HEK293 (cell line): Measurements from ENCODE around the gene ENAH.
A peak's percentile ranks its signal among the peaks of the same experiment; 100 is the strongest.

Experiments
- ATF2 ChIP-seq: fragments of 450-650 bp; formaldehyde crosslinking; IDR thresholded peaks from 2 replicates; pipeline ENCODE4 v1.5.1; 2016; ENCODE audit warnings: missing biosample characterization, missing genetic modification characterization, low read depth
- EGR2 ChIP-seq: fragments of 450-650 bp; formaldehyde crosslinking; IDR thresholded peaks from 2 replicates; pipeline ENCODE4 v1.5.1; 2016; ENCODE audit warnings: low read depth, missing biosample characterization, missing genetic modification characterization
- GLIS1 ChIP-seq: fragments of 450-650 bp; formaldehyde crosslinking; IDR thresholded peaks from 2 replicates; pipeline ENCODE4 v1.5.1; 2016; ENCODE audit warnings: missing biosample characterization, missing genetic modification characterization
- HOXD13 ChIP-seq: sonication (generic); formaldehyde crosslinking; IDR thresholded peaks from 2 replicates; pipeline ENCODE4 v1.8.0; 2022; ENCODE audit warnings: missing genetic modification reagents, borderline replicate concordance
- MYNN ChIP-seq: fragments of 450-650 bp; formaldehyde crosslinking; IDR thresholded peaks from 2 replicates; pipeline ENCODE4 v1.5.1; 2016; ENCODE audit warnings: missing biosample characterization, missing genetic modification characterization, borderline replicate concordance
- RBAK ChIP-seq: fragments of 450-650 bp; formaldehyde crosslinking; IDR thresholded peaks from 2 replicates; pipeline ENCODE4 v1.5.1; 2016; ENCODE audit warnings: missing biosample characterization, missing genetic modification characterization
- ZBTB1 ChIP-seq: fragments of 450-650 bp; formaldehyde crosslinking; IDR thresholded peaks from 2 replicates; pipeline ENCODE4 v1.5.1; 2016; ENCODE audit warnings: missing biosample characterization, missing genetic modification characterization
- ZBTB20 ChIP-seq: fragments of 450-650 bp; formaldehyde crosslinking; IDR thresholded peaks from 2 replicates; pipeline ENCODE4 v1.5.1; 2016; ENCODE audit warnings: missing biosample characterization, missing genetic modification characterization
- ZNF114 ChIP-seq: fragments of 450-650 bp; formaldehyde crosslinking; IDR thresholded peaks from 2 replicates; pipeline ENCODE4 v1.5.0; 2017; ENCODE audit warnings: missing biosample characterization, missing genetic modification characterization
- ZNF121 ChIP-seq: fragments of 450-650 bp; formaldehyde crosslinking; IDR thresholded peaks from 2 replicates; pipeline ENCODE4 v1.5.1; 2016; ENCODE audit warnings: missing biosample characterization, missing genetic modification characterization
- ZNF138 ChIP-seq: fragments of 450-650 bp; formaldehyde crosslinking; IDR thresholded peaks from 2 replicates; pipeline ENCODE4 v1.5.1; 2016; ENCODE audit warnings: missing biosample characterization, missing genetic modification characterization, borderline replicate concordance
- ZNF157 ChIP-seq: fragments of 450-650 bp; formaldehyde crosslinking; IDR thresholded peaks from 2 replicates; pipeline ENCODE4 v1.5.1; 2016; ENCODE audit warnings: missing biosample characterization, missing genetic modification characterization
- ZNF16 ChIP-seq: fragments of 450-650 bp; formaldehyde crosslinking; IDR thresholded peaks from 2 replicates; pipeline ENCODE4 v1.5.1; 2016; ENCODE audit warnings: low read depth, missing biosample characterization, missing genetic modification characterization
- ZNF174 ChIP-seq: fragments of 450-650 bp; formaldehyde crosslinking; IDR thresholded peaks from 2 replicates; pipeline ENCODE4 v1.5.0; 2017; ENCODE audit warnings: missing biosample characterization, mild to moderate bottlenecking, missing genetic modification characterization
- ZNF175 ChIP-seq: fragments of 450-650 bp; formaldehyde crosslinking; IDR thresholded peaks from 2 replicates; pipeline ENCODE4 v1.5.1; 2016; ENCODE audit warnings: missing biosample characterization, missing genetic modification characterization
- ZNF335 ChIP-seq: fragments of 450-650 bp; formaldehyde crosslinking; conservative IDR thresholded peaks from 2 replicates; pipeline ENCODE4 v1.5.1; 2016; ENCODE audit warnings: missing biosample characterization, missing genetic modification characterization
- ZNF416 ChIP-seq: fragments of 450-650 bp; formaldehyde crosslinking; IDR thresholded peaks from 2 replicates; pipeline ENCODE4 v1.5.1; 2016; ENCODE audit warnings: missing biosample characterization, missing genetic modification characterization
- ZNF423 ChIP-seq: fragments of 450-650 bp; formaldehyde crosslinking; IDR thresholded peaks from 2 replicates; pipeline ENCODE4 v1.5.1; 2016; ENCODE audit warnings: missing biosample characterization, missing genetic modification characterization
- ZNF426 ChIP-seq: fragments of 450-650 bp; formaldehyde crosslinking; IDR thresholded peaks from 2 replicates; pipeline ENCODE4 v1.5.1; 2017; ENCODE audit warnings: missing biosample characterization, missing genetic modification characterization, mild to moderate bottlenecking, inconsistent platforms, moderate library complexity
- ZNF488 ChIP-seq: fragments of 450-650 bp; formaldehyde crosslinking; IDR thresholded peaks from 2 replicates; pipeline ENCODE4 v1.5.1; 2016; ENCODE audit warnings: missing biosample characterization, missing genetic modification characterization
- ZNF544 ChIP-seq: fragments of 450-650 bp; formaldehyde crosslinking; IDR thresholded peaks from 2 replicates; pipeline ENCODE4 v1.5.0; 2017; ENCODE audit warnings: missing biosample characterization, missing genetic modification characterization
- ZNF548 ChIP-seq: fragments of 450-650 bp; formaldehyde crosslinking; IDR thresholded peaks from 2 replicates; pipeline ENCODE4 v1.5.1; 2016; ENCODE audit warnings: missing biosample characterization, missing genetic modification characterization
- ZNF549 ChIP-seq: fragments of 450-650 bp; IDR thresholded peaks from 2 replicates; pipeline ENCODE4 v1.5.1; 2018; ENCODE audit warnings: missing biosample characterization, missing genetic modification characterization, mild to moderate bottlenecking, inconsistent platforms, moderate library complexity
- ZNF571 ChIP-seq: fragments of 450-650 bp; formaldehyde crosslinking; IDR thresholded peaks from 2 replicates; pipeline ENCODE4 v1.5.0; 2017; ENCODE audit warnings: missing biosample characterization, missing genetic modification characterization
- ZNF580 ChIP-seq: fragments of 450-650 bp; formaldehyde crosslinking; IDR thresholded peaks from 2 replicates; pipeline ENCODE4 v1.5.1; 2016; ENCODE audit warnings: missing biosample characterization, missing genetic modification characterization
- ZNF596 ChIP-seq: fragments of 450-650 bp; IDR thresholded peaks from 2 replicates; pipeline ENCODE4 v1.5.0; 2018; ENCODE audit warnings: missing biosample characterization, mild to moderate bottlenecking, missing genetic modification characterization, moderate library complexity
- ZNF660 ChIP-seq: fragments of 450-650 bp; IDR thresholded peaks from 2 replicates; pipeline ENCODE4 v1.5.1; 2018; ENCODE audit warnings: missing biosample characterization, mild to moderate bottlenecking, missing genetic modification characterization
- ZNF670 ChIP-seq: fragments of 450-650 bp; formaldehyde crosslinking; IDR thresholded peaks from 2 replicates; pipeline ENCODE4 v1.5.1; 2016; ENCODE audit warnings: missing biosample characterization, missing genetic modification characterization, low read depth
- ZNF677 ChIP-seq: fragments of 450-650 bp; IDR thresholded peaks from 2 replicates; pipeline ENCODE4 v1.5.0; 2018; ENCODE audit warnings: missing biosample characterization, mild to moderate bottlenecking, missing genetic modification characterization, moderate library complexity
- ZNF747 ChIP-seq: fragments of 450-650 bp; formaldehyde crosslinking; IDR thresholded peaks from 2 replicates; pipeline ENCODE4 v1.5.1; 2016; ENCODE audit warnings: missing biosample characterization, missing genetic modification characterization
- ZNF777 ChIP-seq: fragments of 450-650 bp; formaldehyde crosslinking; IDR thresholded peaks from 2 replicates; pipeline ENCODE4 v1.5.1; 2017; ENCODE audit warnings: missing biosample characterization, missing genetic modification characterization, borderline replicate concordance
- ZSCAN16 ChIP-seq: fragments of 450-650 bp; formaldehyde crosslinking; IDR thresholded peaks from 2 replicates; pipeline ENCODE4 v1.5.1; 2016; ENCODE audit warnings: missing biosample characterization, missing genetic modification characterization
- ZSCAN23 ChIP-seq: fragments of 450-650 bp; formaldehyde crosslinking; IDR thresholded peaks from 2 replicates; pipeline ENCODE4 v1.5.1; 2016; ENCODE audit warnings: missing biosample characterization, missing genetic modification characterization
- TF ChIP-seq, protein P1 (sequence below): fragments of 450-650 bp; IDR thresholded peaks from 2 replicates; pipeline ENCODE4 v1.5.1; 2018; ENCODE audit warnings: missing biosample characterization, missing genetic modification characterization
- TF ChIP-seq, protein P2 (sequence below): fragments of 450-650 bp; formaldehyde crosslinking; IDR thresholded peaks from 2 replicates; pipeline ENCODE4 v1.5.1; 2016; ENCODE audit warnings: missing biosample characterization, missing genetic modification characterization

The ENAH gene

GRCh38 chr1:225498549-225499136 is 154.3 kb downstream of the ENAH start (continued):
- TF ChIP-seq ZNF660 (tag by site-specific recombination) (0 out of 2 replicates have a peak, but pooled peaks have one; percentile 26), GLIS1 (tag by site-specific recombination) (no peak), ZNF596 (no peak), EGR2 (tag by site-specific recombination) (no peak), ZNF114 (tag by site-specific recombination) (no peak), ZBTB20 (tag by site-specific recombination) (no peak), ZNF544 (tag by site-specific recombination) (no peak), ZNF426 (tag by site-specific recombination) (no peak), ZNF777 (tag by site-specific recombination) (no peak), ZNF580 (tag by site-specific recombination) (no peak), ZNF157 (no peak), ZNF16 (tag by site-specific recombination) (no peak), RBAK (tag by site-specific recombination) (no peak), MYNN (no peak), ZNF549 (tag by site-specific recombination) (no peak), ZNF488 (tag by site-specific recombination) (no peak), ATF2 (tag by site-specific recombination) (no peak), ZNF121 (tag by site-specific recombination) (no peak), ZNF747 (tag by site-specific recombination) (no peak), HOXD13 (CRISPR knock-in tag) (no peak), ZNF677 (tag by site-specific recombination) (no peak), ZNF416 (tag by site-specific recombination) (no peak), ZNF571 (tag by site-specific recombination) (no peak), ZSCAN23 (no peak), ZBTB1 (tag by site-specific recombination) (no peak), ZNF174 (no peak), ZNF548 (tag by site-specific recombination) (no peak), ZNF335 (tag by site-specific recombination) (peak; percentile 43; the same call in 1 of the 2 replicates), ZSCAN16 (tag by site-specific recombination) (no peak), ZNF175 (tag by site-specific recombination) (no peak), ZNF138 (tag by site-specific recombination) (no peak), ZNF670 (tag by site-specific recombination) (no peak), ZNF423 (tag by site-specific recombination) (no peak)
- TF ChIP-seq, protein P1, sequence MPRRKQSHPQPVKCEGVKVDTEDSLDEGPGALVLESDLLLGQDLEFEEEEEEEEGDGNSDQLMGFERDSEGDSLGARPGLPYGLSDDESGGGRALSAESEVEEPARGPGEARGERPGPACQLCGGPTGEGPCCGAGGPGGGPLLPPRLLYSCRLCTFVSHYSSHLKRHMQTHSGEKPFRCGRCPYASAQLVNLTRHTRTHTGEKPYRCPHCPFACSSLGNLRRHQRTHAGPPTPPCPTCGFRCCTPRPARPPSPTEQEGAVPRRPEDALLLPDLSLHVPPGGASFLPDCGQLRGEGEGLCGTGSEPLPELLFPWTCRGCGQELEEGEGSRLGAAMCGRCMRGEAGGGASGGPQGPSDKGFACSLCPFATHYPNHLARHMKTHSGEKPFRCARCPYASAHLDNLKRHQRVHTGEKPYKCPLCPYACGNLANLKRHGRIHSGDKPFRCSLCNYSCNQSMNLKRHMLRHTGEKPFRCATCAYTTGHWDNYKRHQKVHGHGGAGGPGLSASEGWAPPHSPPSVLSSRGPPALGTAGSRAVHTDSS (tag by site-specific recombination): no peak
- TF ChIP-seq, protein P2, sequence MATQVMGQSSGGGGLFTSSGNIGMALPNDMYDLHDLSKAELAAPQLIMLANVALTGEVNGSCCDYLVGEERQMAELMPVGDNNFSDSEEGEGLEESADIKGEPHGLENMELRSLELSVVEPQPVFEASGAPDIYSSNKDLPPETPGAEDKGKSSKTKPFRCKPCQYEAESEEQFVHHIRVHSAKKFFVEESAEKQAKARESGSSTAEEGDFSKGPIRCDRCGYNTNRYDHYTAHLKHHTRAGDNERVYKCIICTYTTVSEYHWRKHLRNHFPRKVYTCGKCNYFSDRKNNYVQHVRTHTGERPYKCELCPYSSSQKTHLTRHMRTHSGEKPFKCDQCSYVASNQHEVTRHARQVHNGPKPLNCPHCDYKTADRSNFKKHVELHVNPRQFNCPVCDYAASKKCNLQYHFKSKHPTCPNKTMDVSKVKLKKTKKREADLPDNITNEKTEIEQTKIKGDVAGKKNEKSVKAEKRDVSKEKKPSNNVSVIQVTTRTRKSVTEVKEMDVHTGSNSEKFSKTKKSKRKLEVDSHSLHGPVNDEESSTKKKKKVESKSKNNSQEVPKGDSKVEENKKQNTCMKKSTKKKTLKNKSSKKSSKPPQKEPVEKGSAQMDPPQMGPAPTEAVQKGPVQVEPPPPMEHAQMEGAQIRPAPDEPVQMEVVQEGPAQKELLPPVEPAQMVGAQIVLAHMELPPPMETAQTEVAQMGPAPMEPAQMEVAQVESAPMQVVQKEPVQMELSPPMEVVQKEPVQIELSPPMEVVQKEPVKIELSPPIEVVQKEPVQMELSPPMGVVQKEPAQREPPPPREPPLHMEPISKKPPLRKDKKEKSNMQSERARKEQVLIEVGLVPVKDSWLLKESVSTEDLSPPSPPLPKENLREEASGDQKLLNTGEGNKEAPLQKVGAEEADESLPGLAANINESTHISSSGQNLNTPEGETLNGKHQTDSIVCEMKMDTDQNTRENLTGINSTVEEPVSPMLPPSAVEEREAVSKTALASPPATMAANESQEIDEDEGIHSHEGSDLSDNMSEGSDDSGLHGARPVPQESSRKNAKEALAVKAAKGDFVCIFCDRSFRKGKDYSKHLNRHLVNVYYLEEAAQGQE (tag by site-specific recombination): no peak
